ENCODE results near the gene ZCCHC7. TPM values are rescaled to one million over a fixed set of nuclear protein-coding genes. Genes with fewer than 3 reads are reported as not detected.

The ZCCHC7 gene
- total and polyA plus RNA-seq, 9 of the 15 experiments (the other 6 are each of a cell fraction or from before 2014, with no cell fraction given) = 34.1 to 68.9 (median 48.8) TPM

GRCh38 chr9:37209431-37210386 lies 89.3 kb downstream of the ZCCHC7 start:
- peaks cover 6 to 8% of the 10 kb centered on the region in 2 experiments; a peak in 3 of 5 replicates for H3K4me1 ChIP-seq (replicated peaks in 1 of 2; ENCODE audit: control insufficient read depth in 2 of 2, insufficient read depth in 2 of 2, low read length in 2 of 2)
- no peak overlapping the region for H3K4me2 ChIP-seq (ENCODE audit: insufficient read depth, low read length)
- H3K9me1 ChIP-seq (ENCODE audit: control insufficient read depth, insufficient read depth, low read length) = no peaks in the 10 kb centered on the region
- H3K79me2 ChIP-seq (ENCODE audit: control insufficient read depth, insufficient read depth, low read length) = peaks cover 84% of the 10 kb centered on the region
- no peaks in the 10 kb centered on the region for H3K27me3 ChIP-seq (ENCODE audit: control insufficient read depth in 2 of 2, insufficient read depth in 2 of 2, low read length in 2 of 2)
- BruUV-seq (replicated peaks) = no TSS peak
- POLR2A ChIA-PET = no interaction called here
- CTCF ChIA-PET (ENCODE audit: low intra/inter-chr PET ratio) = no interaction called here
- H3K4me3 ChIP-seq = no peak overlapping the region
- H3K36me3 ChIP-seq (ENCODE audit: control insufficient read depth, insufficient read depth, low read length) = peaks cover 50% of the 10 kb centered on the region
- H3K9ac ChIP-seq (ENCODE audit: insufficient read depth in 1 of 2, low read depth in 2 of 2, low read length in 2 of 2) = peak overlapping the region in 1 of 2 experiments; percentile 12; a peak in 1 of 4 replicates
- no peak overlapping the region for H2AFZ ChIP-seq (ENCODE audit: low read depth, low read length)
- DNase-seq (ENCODE audit: extremely low read depth in 1 of 4, low spot score in 3 of 4) (peak in 2 of 4 experiments; percentile 30 to 54), ATAC-seq (peak; percentile 78), FAIRE-seq (no peak)
- no peaks in the 10 kb centered on the region for H4K20me1 ChIP-seq (replicated peaks; ENCODE audit: control insufficient read depth, insufficient read depth, low read length)
- intact Hi-C loops (cut with micrococcal nuclease) (loop anchor here (5.0 kb wide), 3 partner anchors 38 to 88 kb away; no protein-coding TSS in a partner anchor), in situ Hi-C loops (cut with MboI) (no loop called here)
- H3K9me3 ChIP-seq (replicated peaks; ENCODE audit: control insufficient read depth, insufficient read depth, low read depth, low read length) = no peaks in the 10 kb centered on the region
- H3K27ac ChIP-seq (ENCODE audit: extremely low read depth, low read depth, low read length) = peak overlapping the region; percentile 51; the same call in 2 of the 3 replicates
- 11% methylated on average over 2 of the region's 2 CpGs for WGBS (ENCODE audit: insufficient coverage, low coverage, missing lambda C conversion rate)
- TF ChIP-seq ZNF3 (CRISPR knock-in tag; IDR thresholded peaks at IDR 0.05) (no peak), SREBF2 (CRISPR knock-in tag; IDR thresholded peaks at IDR 0.05) (no peak), KLF13 (tag; IDR thresholded peaks at IDR 0.05; ENCODE audit: borderline replicate concordance, low read depth) (no peak), SETDB1 (IDR thresholded peaks at IDR 0.05; ENCODE audit: low read length) (no peak), PKNOX1 (IDR thresholded peaks at IDR 0.05) (peak; percentile 78), RFX5 (IDR thresholded peaks at IDR 0.05; ENCODE audit: low read depth, low read length) (no peak), MEIS2 (IDR thresholded peaks at IDR 0.05; ENCODE audit: partially characterized antibody) (peak; percentile 64), CTCF (IDR thresholded peaks at IDR 0.05 in 2 of 3, conservative IDR thresholded peaks at IDR 0.05 in 1 of 3; ENCODE audit: insufficient read depth in 2 of 3, low read depth in 1 of 3, low read length in 3 of 3) (peak; percentile 18 to 49 (median 30); a peak in 3 of 6 replicates), SMARCA4 (IDR thresholded peaks at IDR 0.05) (0 out of 2 replicates have a peak, but pooled peaks have one; percentile 27), SUPT5H (IDR thresholded peaks at IDR 0.05) (no peak), PBX2 (CRISPR knock-in tag; IDR thresholded peaks at IDR 0.05; ENCODE audit: low read depth) (no peak), PBX2 (tag; conservative IDR thresholded peaks at IDR 0.05; ENCODE audit: low read depth) (peak; percentile 38; the same call in 1 of the 2 replicates), POLR2H (tag; IDR thresholded peaks at IDR 0.05; ENCODE audit: low read depth) (no peak), PYGO2 (tag; IDR thresholded peaks at IDR 0.05) (no peak)
